ENCODE measurements around the gene FAIM.
"Not testable (repeated sequence)": the region's sequence is repeated elsewhere in the genome, so short reads cannot be mapped to it uniquely, and the experiment has no call there.

Gene FAIM

GRCh38 chr3:138594935-138595610 is 13.5 kb upstream of the FAIM start:
- DNase-seq (ENCODE audit: low spot score): no peak
- TF ChIP-seq CTCF (IDR thresholded peaks at IDR 0.05; ENCODE audit: extremely low read depth, missing control alignments): no peak

GRCh38 chr3:138597186-138597976 is 11.2 kb upstream of the FAIM start:
- DNase-seq (ENCODE audit: low spot score): not testable (repeated sequence)

- DNase-seq (ENCODE audit: low spot score): no peak
- TF ChIP-seq CTCF (IDR thresholded peaks at IDR 0.05; ENCODE audit: extremely low read depth, missing control alignments): no peak
Observed at GRCh38 chr3:138598534-138598933, 10.0 kb upstream of the FAIM start.

- no peak for DNase-seq (ENCODE audit: low spot score)
- TF ChIP-seq CTCF (IDR thresholded peaks at IDR 0.05; ENCODE audit: extremely low read depth, missing control alignments): no peak
Observed at GRCh38 chr3:138600100-138600745, 8.3 kb upstream of the FAIM start.

GRCh38 chr3:138601661-138602060 is 6.9 kb upstream of the FAIM start:
- DNase-seq (ENCODE audit: low spot score): not testable (repeated sequence)

GRCh38 chr3:138604106-138604595 is 4.4 kb upstream of the FAIM start:
- not testable (repeated sequence) for DNase-seq (ENCODE audit: low spot score)

- no peak for DNase-seq (ENCODE audit: low spot score)
- no peak for TF ChIP-seq CTCF (IDR thresholded peaks at IDR 0.05; ENCODE audit: extremely low read depth, missing control alignments)
Observed at GRCh38 chr3:138609898-138610266, 1.3 kb downstream of the FAIM start.

- no peak for TF ChIP-seq CTCF (IDR thresholded peaks at IDR 0.05; ENCODE audit: extremely low read depth, missing control alignments)
- DNase-seq (ENCODE audit: low spot score): no peak
Observed at GRCh38 chr3:138615462-138615861, 6.9 kb downstream of the FAIM start.
